H9 (cell line): ENCODE measurements around the gene PF4V1. TPM values are rescaled to one million over a fixed set of nuclear protein-coding genes. Genes with fewer than 3 reads are reported as not detected.

ENCODE experiments used
- DNase-seq: peaks from one replicate; pipeline ENCODE4 v3.0.0-alpha.2; 2017
- H2AFZ ChIP-seq: one replicate; pipeline ENCODE4 v1.6.1; 2013; ENCODE audit warnings: mild to moderate bottlenecking, low read length, control low read depth, moderate library complexity
- H2AK5ac ChIP-seq: 2 replicates; pipeline ENCODE4 v1.6.1; 2013; ENCODE audit warnings: low read length, control low read depth, mixed read lengths; ENCODE audit not compliant: insufficient read length
- H2BK120ac ChIP-seq: one replicate; pipeline ENCODE4 v1.6.1; 2013; ENCODE audit warnings: low read depth, mild to moderate bottlenecking, low read length, control low read depth, inconsistent platforms; ENCODE audit not compliant: poor library complexity, severe bottlenecking
- H2BK12ac ChIP-seq: 2 replicates; pipeline ENCODE4 v1.6.1; 2013; ENCODE audit warnings: low read length, control low read depth, mixed read lengths, low read depth; ENCODE audit not compliant: insufficient read length
- H2BK15ac ChIP-seq: 2 replicates; pipeline ENCODE4 v1.6.1; 2013; ENCODE audit warnings: low read depth, low read length, control low read depth
- H2BK20ac ChIP-seq: one replicate; pipeline ENCODE4 v1.6.1; 2013; ENCODE audit warnings: low read depth, mild to moderate bottlenecking, low read length, control low read depth, inconsistent platforms; ENCODE audit not compliant: poor library complexity, severe bottlenecking
- H2BK5ac ChIP-seq: 2 replicates; pipeline ENCODE4 v1.6.1; 2013; ENCODE audit warnings: low read length, control low read depth, mixed read lengths; ENCODE audit not compliant: insufficient read length
- H3K14ac ChIP-seq: 2 replicates; pipeline ENCODE4 v1.6.1; 2013; ENCODE audit warnings: low read length, control low read depth; ENCODE audit not compliant: insufficient read depth
- H3K18ac ChIP-seq: 2 replicates; pipeline ENCODE4 v1.6.1; 2013; ENCODE audit warnings: low read depth, mild to moderate bottlenecking, mixed read lengths, low read length, control low read depth; ENCODE audit not compliant: insufficient read length
- H3K23ac ChIP-seq: 2 replicates; pipeline ENCODE4 v1.6.1; 2013; ENCODE audit warnings: low read length, control low read depth, mixed read lengths, low read depth; ENCODE audit not compliant: insufficient read length
- H3K23me2 ChIP-seq: 2 replicates; pipeline ENCODE4 v1.6.1; 2013; ENCODE audit warnings: low read depth, mild to moderate bottlenecking, mixed read lengths, low read length, control low read depth; ENCODE audit not compliant: insufficient read length, poor library complexity, severe bottlenecking
- H3K27ac ChIP-seq: 2 replicates; pipeline ENCODE4 v1.5.1; 2013; ENCODE audit warnings: low read length, control low read depth, mixed read lengths, low read depth; ENCODE audit not compliant: insufficient read length
- H3K27me3 ChIP-seq: 2 replicates; pipeline ENCODE4 v1.6.1; 2013; ENCODE audit warnings: low read length, control low read depth, inconsistent platforms; ENCODE audit not compliant: insufficient read depth
- H3K4ac ChIP-seq: 2 replicates; pipeline ENCODE4 v1.6.1; 2013; ENCODE audit warnings: low read depth, mild to moderate bottlenecking, control low read depth, inconsistent platforms, low read length, moderate library complexity
- H3K4me1 ChIP-seq: 2 replicates; pipeline ENCODE4 v1.6.1; 2013; ENCODE audit warnings: low read length, control low read depth, inconsistent platforms; ENCODE audit not compliant: insufficient read depth
- H3K4me2 ChIP-seq: 2 replicates; pipeline ENCODE4 v1.6.1; 2013; ENCODE audit warnings: low read length, control low read depth, mixed read lengths; ENCODE audit not compliant: insufficient read length, insufficient read depth
- H3K56ac ChIP-seq: 2 replicates; pipeline ENCODE4 v1.6.1; 2013; ENCODE audit warnings: low read depth, mild to moderate bottlenecking, mixed read lengths, low read length, control low read depth; ENCODE audit not compliant: insufficient read length
- H3K79me1 ChIP-seq: 2 replicates; pipeline ENCODE4 v1.6.1; 2013; ENCODE audit warnings: low read depth, mild to moderate bottlenecking, moderate library complexity, low read length, control low read depth, inconsistent platforms; ENCODE audit not compliant: insufficient read depth, poor library complexity, severe bottlenecking
- H3K79me2 ChIP-seq: 2 replicates; pipeline ENCODE4 v1.6.1; 2013; ENCODE audit warnings: low read length, control low read depth, inconsistent platforms; ENCODE audit not compliant: insufficient read depth
- H3K9ac ChIP-seq: 2 replicates; pipeline ENCODE4 v1.6.1; 2013; ENCODE audit warnings: low read length, control low read depth, mixed read lengths; ENCODE audit not compliant: insufficient read length; ENCODE audit errors: extremely low read depth
- H3K9me3 ChIP-seq: one replicate; pipeline ENCODE4 v1.6.1; 2013; ENCODE audit warnings: low read depth, low read length, inconsistent platforms; ENCODE audit not compliant: control insufficient read depth
- H3T11ph ChIP-seq: one replicate; pipeline ENCODE4 v1.6.1; 2013; ENCODE audit warnings: mild to moderate bottlenecking, low read length, control low read depth, inconsistent platforms
- H4K20me1 ChIP-seq: one replicate; pipeline ENCODE4 v1.6.1; 2013; ENCODE audit not compliant: control insufficient read depth, insufficient read length, insufficient read depth
- H4K5ac ChIP-seq: 2 replicates; pipeline ENCODE4 v1.6.1; 2013; ENCODE audit warnings: low read depth, mild to moderate bottlenecking, mixed read lengths, low read length, control low read depth; ENCODE audit not compliant: insufficient read length
- H4K8ac ChIP-seq: replicated peaks from 2 replicates; pipeline ENCODE4 v1.6.1; 2013; ENCODE audit warnings: low read length, control low read depth, mixed read lengths, low read depth; ENCODE audit not compliant: insufficient read length
- H4K91ac ChIP-seq: 2 replicates; pipeline ENCODE4 v1.6.1; 2013; ENCODE audit warnings: low read depth, mild to moderate bottlenecking, moderate library complexity, mixed read lengths, low read length, control low read depth; ENCODE audit not compliant: insufficient read length
- H3K27ac Mint-ChIP-seq, 3 experiments: 2 replicates in 2 of 3; 3 replicates in 1 of 3; pipeline ENCODE4 v1.8.0; 2020 to 2021; ENCODE audit warnings: mixed read lengths in 3 of 3, mild to moderate bottlenecking in 1 of 3, moderate library complexity in 1 of 3
- H3K27me3 Mint-ChIP-seq: 2 replicates; pipeline ENCODE4 v1.8.0; 2021; ENCODE audit warnings: low read depth, mild to moderate bottlenecking, moderate library complexity, mixed read lengths
- H3K36me3 Mint-ChIP-seq, 3 experiments: 2 replicates in 2 of 3; 3 replicates in 1 of 3; pipeline ENCODE4 v1.8.0; 2020 to 2021; ENCODE audit warnings: low read depth in 3 of 3, mixed read lengths in 3 of 3; ENCODE audit not compliant: insufficient read depth in 1 of 3
- H3K4me1 Mint-ChIP-seq, 2 experiments: 2 replicates each; pipeline ENCODE4 v1.8.0; 2020; ENCODE audit warnings: mixed read lengths in 2 of 2
- H3K4me3 Mint-ChIP-seq, 2 experiments: 2 replicates in 1 of 2; 3 replicates in 1 of 2; pipeline ENCODE4 v1.8.0; 2020 to 2021; ENCODE audit warnings: mild to moderate bottlenecking in 2 of 2, mixed read lengths in 2 of 2, moderate library complexity in 1 of 2
- H3K9me3 Mint-ChIP-seq, 2 experiments: 2 replicates in 1 of 2; 3 replicates in 1 of 2; pipeline ENCODE4 v1.8.0; 2020; ENCODE audit warnings: mild to moderate bottlenecking in 2 of 2, mixed read lengths in 2 of 2, moderate library complexity in 1 of 2
- whole genome bisulfite sequencing: extraction: QIAGEN DNeasy Blood & Tissue Kit; methylation state at CpG from one replicate; pipeline ENCODE4 v1.1.7; 2013; ENCODE audit warnings: missing lambda C conversion rate, low lambda C conversion rate, mixed read lengths; ENCODE audit not compliant: insufficient read length; ENCODE audit errors: extremely low coverage; 5-methylcytosine and 5-hydroxymethylcytosine counted together
- total RNA-seq: library from RNA; stranded (reverse); gene quantifications from 2 replicates; pipeline ENCODE4 v1.2.1, GENCODE V29; 2021
- TF ChIP-seq, protein P1 (sequence below): fragments of 200-600 bp; sonication (generic); conservative IDR thresholded peaks from 3 replicates; pipeline ENCODE4 v1.8.0; 2021; ENCODE audit warnings: antibody characterized with exemption, mild to moderate bottlenecking

Gene PF4V1
- total RNA-seq, 1 experiment from 2014 or later: not detected

DNA sequence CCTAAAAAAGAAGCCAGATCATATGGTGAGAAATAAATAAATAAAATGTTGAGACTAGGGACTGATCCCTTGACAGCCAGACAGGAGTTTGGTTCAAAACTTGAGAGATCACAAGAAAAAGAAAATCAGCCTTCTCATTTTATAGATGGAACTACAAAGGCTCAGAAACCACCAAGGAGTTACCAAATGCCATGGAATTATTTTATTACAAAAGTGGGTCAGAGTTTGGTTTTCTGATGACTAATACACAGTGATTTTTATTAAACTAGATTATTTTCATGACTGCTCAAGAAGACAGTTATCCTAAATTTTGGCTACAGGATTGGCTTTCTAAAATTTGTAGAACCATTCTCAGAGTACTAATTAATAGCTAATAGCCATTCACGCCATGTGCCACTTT is 22.3 kb downstream of the PF4V1 start:
- Histone ChIP-seq H3K23me2 (no peaks in the 10 kb centered on the region), H2BK15ac (no peak overlapping the region), H2AFZ (no peak overlapping the region), H4K20me1 (no peaks in the 10 kb centered on the region), H4K5ac (no peak overlapping the region), H3K79me2 (no peaks in the 10 kb centered on the region), H3K14ac (no peak overlapping the region), H3K9me3 (no peaks in the 10 kb centered on the region), H2BK12ac (no peak overlapping the region), H2BK5ac (no peak overlapping the region), H3K4me2 (no peak overlapping the region), H3K27me3 (no peaks in the 10 kb centered on the region), H2BK20ac (no peak overlapping the region), H3K9ac (no peak overlapping the region), H3K56ac (no peak overlapping the region), H2BK120ac (no peak overlapping the region), H2AK5ac (no peak overlapping the region), H4K91ac (no peak overlapping the region), H3K4ac (no peak overlapping the region), H3K23ac (no peak overlapping the region), H3K27ac (no peak overlapping the region), H3K4me1 (no peaks in the 10 kb centered on the region), H3K79me1 (no peaks in the 10 kb centered on the region), H3T11ph (no peak overlapping the region), H3K18ac (no peak overlapping the region), H4K8ac (no peak overlapping the region)
- peaks cover 24% of the 10 kb centered on the region for H3K27me3 Mint-ChIP-seq
- no peak overlapping the region for H3K4me3 Mint-ChIP-seq
- H3K4me1 Mint-ChIP-seq: no peaks in the 10 kb centered on the region
- no CpG with 5 or more reads among the region's 1 CpG for WGBS
- TF ChIP-seq, protein P1, sequence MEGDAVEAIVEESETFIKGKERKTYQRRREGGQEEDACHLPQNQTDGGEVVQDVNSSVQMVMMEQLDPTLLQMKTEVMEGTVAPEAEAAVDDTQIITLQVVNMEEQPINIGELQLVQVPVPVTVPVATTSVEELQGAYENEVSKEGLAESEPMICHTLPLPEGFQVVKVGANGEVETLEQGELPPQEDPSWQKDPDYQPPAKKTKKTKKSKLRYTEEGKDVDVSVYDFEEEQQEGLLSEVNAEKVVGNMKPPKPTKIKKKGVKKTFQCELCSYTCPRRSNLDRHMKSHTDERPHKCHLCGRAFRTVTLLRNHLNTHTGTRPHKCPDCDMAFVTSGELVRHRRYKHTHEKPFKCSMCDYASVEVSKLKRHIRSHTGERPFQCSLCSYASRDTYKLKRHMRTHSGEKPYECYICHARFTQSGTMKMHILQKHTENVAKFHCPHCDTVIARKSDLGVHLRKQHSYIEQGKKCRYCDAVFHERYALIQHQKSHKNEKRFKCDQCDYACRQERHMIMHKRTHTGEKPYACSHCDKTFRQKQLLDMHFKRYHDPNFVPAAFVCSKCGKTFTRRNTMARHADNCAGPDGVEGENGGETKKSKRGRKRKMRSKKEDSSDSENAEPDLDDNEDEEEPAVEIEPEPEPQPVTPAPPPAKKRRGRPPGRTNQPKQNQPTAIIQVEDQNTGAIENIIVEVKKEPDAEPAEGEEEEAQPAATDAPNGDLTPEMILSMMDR: no peak
- H3K36me3 Mint-ChIP-seq: no peaks in the 10 kb centered on the region
- H3K9me3 Mint-ChIP-seq: no peaks in the 10 kb centered on the region
- no peak for DNase-seq
- H3K27ac Mint-ChIP-seq: no peak overlapping the region
